ENCODE results near the gene ZDHHC6.
A peak's percentile ranks its signal among the peaks of the same experiment; 100 is the strongest.
"Not testable (repeated sequence)": the region's sequence is repeated elsewhere in the genome, so short reads cannot be mapped to it uniquely, and the experiment has no call there.

The ZDHHC6 gene

GRCh38 chr10:112442063-112442462 is 4.7 kb downstream of the ZDHHC6 start:
- DNase-seq = no peak

DNA sequence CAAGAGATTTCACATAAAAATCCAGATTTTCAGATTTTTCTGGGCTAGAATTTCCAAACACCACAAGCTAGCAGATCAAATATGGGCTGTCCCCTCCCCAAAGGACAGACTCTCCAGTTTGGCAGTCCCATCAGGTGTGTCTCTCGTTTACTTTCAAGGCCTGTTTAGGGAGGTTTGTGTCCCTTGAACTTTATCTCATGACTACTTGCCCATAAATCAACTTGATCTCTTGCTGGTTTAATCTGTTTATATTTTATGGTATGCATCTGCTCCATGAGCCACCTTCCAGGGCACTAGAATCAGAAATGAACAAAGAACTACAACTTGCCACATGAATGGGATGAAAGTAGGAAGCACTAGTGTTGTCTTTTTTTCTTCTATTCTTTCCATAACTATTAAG is 5.2 kb downstream of the ZDHHC6 start:
- DNase-seq = no peak

- no peak for DNase-seq
These were observed 8.4 kb downstream of the ZDHHC6 start for GRCh38 chr10:112438356-112438755.

DNA sequence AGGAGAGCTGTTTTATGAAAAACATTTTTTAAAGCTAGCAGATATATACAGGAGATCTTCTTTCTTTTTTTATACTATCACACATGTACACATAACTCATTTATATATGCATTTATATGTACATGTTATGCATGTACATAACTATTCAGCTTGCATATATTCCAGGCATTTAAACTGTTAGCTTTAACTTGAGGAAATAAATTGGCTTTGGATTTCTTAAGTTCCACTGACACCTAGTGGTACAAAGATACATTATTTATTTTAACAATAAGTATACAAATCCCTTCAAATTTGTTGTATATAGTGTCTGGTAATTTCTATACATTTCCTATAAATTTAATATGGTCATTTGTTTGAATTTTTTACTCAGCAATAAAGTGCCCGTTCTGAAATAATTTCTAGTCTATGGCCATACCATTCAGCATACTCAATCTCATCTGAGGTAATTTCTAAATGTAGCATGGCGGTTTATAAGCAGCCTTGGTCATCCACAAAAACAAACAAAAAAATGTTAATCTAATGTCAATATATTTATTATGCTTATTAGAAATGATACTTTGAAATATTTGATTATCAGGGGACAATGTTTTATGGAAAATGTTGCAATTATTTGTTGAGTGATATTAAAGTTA is 11.6 kb downstream of the ZDHHC6 start:
- no peak for DNase-seq

DNA sequence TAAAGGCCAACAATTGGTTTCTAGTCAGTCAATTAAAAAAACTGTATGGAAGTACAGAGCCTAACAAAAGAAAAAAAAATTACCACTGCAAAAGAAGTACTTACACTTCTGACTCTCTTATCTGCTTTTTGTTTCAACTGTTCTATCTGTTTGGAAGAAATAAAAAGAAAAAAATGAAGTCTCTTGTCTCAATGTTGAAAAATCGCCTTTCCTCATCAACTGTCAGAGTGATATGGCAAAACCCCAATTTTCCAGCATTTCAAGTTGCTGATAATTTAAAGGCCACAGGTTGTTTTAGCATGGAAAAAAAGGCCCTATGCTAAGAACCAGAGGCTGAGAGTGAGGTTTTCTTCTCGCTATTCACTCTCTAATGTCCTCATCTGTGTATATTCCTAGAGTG is 13.6 kb downstream of the ZDHHC6 start:
- no peak for DNase-seq

- DNase-seq = no peak
These were observed 17.0 kb downstream of the ZDHHC6 start for GRCh38 chr10:112429654-112430230.

GRCh38 chr10:112429147-112429546 is 17.6 kb downstream of the ZDHHC6 start:
- DNase-seq = no peak

GRCh38 chr10:112426111-112426510 is 20.6 kb downstream of the ZDHHC6 start:
- no peak for DNase-seq

DNA sequence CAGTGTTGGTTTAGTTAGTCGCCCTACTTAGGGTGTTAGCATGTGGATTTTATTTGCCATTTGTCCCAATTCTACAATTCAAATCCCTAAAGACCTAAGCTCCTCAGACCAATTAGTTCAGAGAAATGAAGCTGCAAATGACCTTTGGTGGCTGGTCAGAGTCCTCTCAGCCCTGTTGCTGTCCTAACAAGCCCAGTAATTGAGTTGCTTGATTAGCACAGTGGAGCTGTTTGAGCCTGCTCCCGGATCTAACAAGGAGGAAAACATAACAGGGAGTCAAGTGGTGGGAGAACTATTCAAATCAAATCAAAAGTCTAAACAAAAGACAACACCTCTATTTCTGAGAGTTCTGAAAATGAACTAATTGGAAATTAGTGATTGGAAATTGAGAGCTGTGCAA is 22.1 kb downstream of the ZDHHC6 start:
- DNase-seq = no peak

DNA sequence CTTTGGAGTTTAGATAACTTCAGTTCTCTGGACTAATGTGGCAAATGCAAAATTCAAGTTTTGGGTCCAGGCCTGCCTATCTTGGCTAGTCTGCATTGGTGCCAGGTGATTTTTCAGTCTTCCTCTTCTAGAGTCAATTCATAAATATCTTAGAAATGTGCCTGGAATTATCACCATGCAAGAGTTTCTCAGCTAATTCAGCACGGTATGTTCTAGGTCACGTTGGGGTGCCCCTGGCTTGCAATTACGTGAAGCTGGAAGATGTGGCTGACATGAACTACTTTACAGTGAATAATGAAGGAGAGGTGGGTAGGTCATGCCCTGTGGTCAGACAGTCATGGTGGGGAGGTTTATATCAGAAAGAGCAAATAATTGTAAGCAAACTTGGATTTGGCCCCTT is 25.0 kb downstream of the ZDHHC6 start:
- DNase-seq = no peak

DNA sequence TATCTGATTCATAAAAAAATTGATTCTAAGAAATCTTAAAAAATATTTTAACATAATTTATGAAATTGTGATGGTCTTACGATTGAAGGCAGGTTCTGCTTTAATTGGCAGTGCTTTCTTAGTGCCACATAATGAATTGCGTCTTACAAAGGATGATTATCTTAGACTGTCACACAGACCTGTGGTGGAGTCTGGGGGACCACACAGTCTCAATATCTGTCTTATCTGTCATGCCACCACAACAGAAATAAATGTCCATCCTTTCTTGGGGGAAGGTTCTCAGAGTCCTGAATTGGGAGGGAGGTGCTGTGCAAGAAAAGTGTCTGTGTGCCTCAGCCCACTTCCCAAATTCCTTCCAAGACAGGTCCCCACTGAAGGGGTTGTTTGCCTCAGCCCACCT is 34.0 kb downstream of the ZDHHC6 start:
- DNase-seq = no peak

DNA sequence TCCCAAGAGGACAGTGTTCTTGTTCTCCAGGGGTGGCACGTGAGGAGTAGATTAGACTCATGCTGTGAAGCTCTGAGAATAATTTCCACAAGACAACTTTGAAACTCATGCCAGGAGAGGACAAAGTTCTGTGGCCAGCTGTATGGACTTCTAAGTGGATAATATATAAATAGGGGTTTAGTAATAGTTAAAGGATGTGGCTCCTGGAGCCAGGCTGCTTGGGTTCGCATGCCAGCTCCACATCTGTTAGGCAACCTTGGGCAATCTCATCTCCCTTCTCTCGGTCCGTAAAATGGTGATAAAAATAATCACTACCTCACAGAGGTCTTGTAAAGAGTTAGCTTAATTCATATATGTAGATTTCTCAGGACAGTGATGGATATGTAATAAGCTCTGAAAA is 37.0 kb downstream of the ZDHHC6 start:
- DNase-seq = no peak

- DNase-seq = no peak
These were observed 37.4 kb downstream of the ZDHHC6 start for GRCh38 chr10:112409299-112409698.

GRCh38 chr10:112407696-112408095 is 39.0 kb downstream of the ZDHHC6 start:
- DNase-seq = no peak

GRCh38 chr10:112406806-112407205 is 39.9 kb downstream of the ZDHHC6 start:
- not testable (repeated sequence) for DNase-seq

DNA sequence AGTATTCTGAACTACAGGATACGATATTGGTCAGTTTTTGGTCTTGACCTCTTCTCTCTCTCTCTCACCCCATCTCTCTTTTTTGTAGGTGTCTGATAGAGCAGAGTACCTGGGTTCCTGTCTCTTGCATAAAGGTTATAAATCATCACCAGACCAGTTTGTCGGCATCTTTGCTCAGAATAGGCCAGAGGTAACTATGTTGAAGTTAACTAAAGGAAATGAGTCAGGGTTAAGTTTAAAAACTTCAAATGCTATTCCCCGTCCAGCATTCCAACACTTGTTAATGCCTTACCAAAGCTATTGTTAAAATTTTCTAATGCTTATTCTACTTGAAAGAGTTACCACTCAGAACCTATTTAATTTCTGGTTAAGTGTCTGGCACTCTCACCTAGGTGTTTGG is 42.1 kb downstream of the ZDHHC6 start:
- no peak for DNase-seq

DNA sequence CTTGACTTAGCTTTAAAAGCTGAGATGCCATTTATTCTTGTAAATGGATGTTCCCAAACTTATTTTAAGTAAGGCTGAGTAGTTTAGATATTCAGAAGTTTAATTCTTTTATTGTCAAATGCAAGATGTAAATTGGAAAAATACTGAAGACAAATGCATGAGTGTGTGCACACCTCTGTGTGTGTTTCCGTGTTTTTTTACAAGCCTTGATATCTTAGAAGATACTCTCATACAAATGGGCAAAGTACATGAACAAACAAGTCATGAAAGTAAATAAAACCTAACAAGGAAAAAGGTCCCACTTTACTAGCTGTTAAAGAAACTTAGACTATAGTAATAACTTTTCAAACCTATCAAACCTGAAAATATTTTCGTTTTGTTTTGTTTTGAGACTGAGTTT is 43.8 kb downstream of the ZDHHC6 start:
- DNase-seq = no peak

DNA sequence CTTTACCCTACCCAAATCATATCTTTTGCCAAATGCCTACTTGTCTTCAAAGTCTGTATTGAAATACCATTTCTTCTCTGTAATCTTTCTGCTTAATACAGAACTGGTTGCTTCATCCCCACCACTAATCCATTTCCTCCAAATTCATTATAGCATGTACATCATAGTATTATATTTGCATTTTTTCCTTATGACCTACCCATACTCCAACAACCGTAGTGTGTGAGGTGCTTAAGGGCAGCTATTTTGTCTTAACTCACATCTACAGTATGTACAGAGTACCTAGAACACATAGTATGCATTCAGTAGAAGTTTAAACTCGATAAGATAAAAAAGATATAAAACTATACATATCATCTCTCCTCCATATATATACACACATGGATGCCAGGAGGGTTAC is 49.1 kb downstream of the ZDHHC6 start:
- no peak for DNase-seq

- DNase-seq = no peak
These were observed 50.7 kb downstream of the ZDHHC6 start for GRCh38 chr10:112395809-112396530.

DNA sequence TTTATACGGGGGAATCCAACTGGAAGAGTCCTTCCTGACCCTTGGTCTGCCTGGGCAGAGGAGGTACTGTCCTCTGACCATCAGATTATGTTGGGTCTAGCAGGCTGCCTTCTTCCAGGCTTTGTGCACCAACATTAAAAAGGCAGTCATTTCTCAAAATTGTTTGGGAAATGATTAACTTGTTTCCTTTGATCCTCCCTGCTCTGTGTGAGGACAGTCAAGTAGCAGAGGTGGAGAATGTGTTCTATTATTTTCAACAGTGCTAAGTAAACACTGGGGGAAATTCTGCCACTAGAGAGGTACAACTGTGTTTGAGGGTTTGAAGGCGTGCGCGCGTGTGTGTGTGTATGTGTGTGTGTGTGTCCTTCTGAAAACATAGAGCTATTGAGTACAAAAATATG is 52.2 kb downstream of the ZDHHC6 start:
- no peak for DNase-seq

DNA sequence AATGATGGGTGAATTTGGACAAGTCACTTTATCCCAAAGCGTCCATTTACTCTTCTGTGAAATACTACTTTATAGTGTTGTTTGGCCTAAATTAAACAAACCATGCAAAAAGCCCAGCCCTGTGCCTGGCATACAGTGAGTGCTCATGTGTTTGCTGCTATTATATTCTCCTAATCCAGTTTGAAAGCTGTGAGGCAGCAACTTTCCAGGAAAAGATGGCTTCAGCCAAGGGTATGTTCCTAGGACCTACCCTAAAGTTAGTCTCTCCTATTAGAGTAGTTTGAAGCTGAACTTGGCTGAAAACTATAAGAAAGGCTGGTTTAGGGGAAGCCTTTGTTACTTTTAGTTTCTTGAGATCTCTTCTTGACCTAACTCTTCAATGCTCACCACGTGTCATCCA is 52.9 kb downstream of the ZDHHC6 start:
- DNase-seq = no peak

DNA sequence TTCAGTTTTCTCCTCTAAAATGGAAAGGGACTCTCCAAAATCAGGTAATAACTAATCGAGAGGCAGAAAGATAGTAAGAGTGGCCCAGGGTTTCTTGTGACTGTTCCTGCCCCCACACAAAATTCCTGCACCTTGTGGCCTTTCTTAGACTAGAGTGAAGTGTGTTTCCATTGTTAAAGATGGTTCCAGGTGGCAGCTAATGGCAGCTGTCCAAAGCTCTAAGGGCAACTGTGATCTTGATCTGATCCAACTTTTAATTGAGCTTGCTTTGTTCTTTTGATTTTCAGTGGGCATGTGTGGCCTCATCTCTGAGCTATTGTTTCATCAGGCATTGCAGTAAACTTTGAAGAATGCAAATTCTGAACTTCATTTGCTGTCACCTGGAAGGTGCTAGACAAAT is 53.4 kb downstream of the ZDHHC6 start:
- no peak for DNase-seq

- no peak for DNase-seq
These were observed 56.5 kb downstream of the ZDHHC6 start for GRCh38 chr10:112390125-112390703.

DNA sequence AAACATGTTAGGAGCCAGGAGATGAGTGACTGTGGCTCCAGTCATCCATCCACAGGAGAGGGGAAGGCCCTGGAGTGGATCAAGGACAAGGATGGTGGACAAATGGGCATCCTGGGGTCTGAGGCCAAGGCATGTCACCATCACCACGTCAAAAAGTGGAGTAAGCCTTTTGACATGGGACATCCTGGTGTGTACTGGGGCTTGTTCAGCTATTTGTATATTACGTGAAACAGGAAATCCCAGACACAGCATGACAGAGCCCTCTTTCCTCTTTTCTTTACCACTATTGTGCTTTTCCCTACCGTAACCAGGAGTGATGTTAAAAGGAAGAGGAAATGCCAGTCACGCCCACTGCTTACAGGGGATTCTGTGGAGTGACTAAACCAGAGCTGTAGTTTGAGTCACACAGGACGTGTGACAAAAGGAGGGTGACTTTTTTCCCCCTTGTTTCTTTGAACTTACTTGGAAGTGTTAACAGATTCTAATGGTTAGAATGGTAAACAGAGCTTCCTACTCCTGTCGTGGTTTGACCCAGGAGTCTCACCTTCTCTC is 57.4 kb downstream of the ZDHHC6 start:
- DNase-seq = peak in 4 of 6 experiments; percentile 6 to 34 (median 9)

All from stimulated activated naive CD4-positive, alpha-beta T cell (primary cell).